ENCODE data around the gene LIMS1.

DNA sequence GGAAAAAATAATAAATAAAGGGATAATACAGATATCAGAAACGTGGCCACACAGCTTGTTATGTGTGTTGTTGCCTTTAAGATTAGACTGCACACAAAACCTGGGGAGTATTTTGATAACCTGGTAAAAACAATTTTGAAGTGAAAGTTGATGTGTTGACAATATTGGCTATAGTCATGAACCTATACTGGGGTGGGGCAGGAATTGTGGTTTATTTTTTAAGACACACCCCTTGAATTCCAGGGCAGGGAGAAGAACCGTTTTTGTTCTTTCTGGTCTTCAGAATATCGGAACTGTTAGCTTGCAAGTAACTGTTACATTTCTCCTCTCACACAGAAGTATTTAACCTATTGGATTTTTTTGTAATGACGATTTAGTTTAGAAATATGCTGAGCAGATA, 80.4 kb downstream of the LIMS1 start:
- TF ChIP-seq, protein P1, sequence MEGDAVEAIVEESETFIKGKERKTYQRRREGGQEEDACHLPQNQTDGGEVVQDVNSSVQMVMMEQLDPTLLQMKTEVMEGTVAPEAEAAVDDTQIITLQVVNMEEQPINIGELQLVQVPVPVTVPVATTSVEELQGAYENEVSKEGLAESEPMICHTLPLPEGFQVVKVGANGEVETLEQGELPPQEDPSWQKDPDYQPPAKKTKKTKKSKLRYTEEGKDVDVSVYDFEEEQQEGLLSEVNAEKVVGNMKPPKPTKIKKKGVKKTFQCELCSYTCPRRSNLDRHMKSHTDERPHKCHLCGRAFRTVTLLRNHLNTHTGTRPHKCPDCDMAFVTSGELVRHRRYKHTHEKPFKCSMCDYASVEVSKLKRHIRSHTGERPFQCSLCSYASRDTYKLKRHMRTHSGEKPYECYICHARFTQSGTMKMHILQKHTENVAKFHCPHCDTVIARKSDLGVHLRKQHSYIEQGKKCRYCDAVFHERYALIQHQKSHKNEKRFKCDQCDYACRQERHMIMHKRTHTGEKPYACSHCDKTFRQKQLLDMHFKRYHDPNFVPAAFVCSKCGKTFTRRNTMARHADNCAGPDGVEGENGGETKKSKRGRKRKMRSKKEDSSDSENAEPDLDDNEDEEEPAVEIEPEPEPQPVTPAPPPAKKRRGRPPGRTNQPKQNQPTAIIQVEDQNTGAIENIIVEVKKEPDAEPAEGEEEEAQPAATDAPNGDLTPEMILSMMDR (IDR thresholded peaks at IDR 0.05; ENCODE audit: extremely low read depth in 1 of 2, insufficient read depth in 1 of 2, low read depth in 1 of 2, low read length in 2 of 2): no peak
- no peak for TF ChIP-seq MYC (IDR thresholded peaks at IDR 0.05; ENCODE audit: low read depth, low read length)
- TF ChIP-seq JUN (IDR thresholded peaks at IDR 0.05; ENCODE audit: borderline replicate concordance, insufficient read depth, insufficient read length, low read depth): no peak

Measured in endothelial cell of umbilical vein (primary cell).